T47D (cell line): Measurements from ENCODE around the gene OTUB2.
A peak's percentile ranks its signal among the peaks of the same experiment; 100 is the strongest.

Source experiments
- DNase-seq, 2 experiments: peaks; one replicate each; pipeline versions ENCODE4 v3.0.0 to v3.0.0-alpha.2; 2011 to 2012; ENCODE audit warnings: low read depth in 1 of 2, low spot score in 1 of 2
- JUND ChIP-seq: IDR thresholded peaks from 2 replicates; pipeline ENCODE4 v1.6.1; 2012; ENCODE audit warnings: low read depth
- in situ Hi-C: cut with HindIII; loops from 2 replicates; pipeline ENCODE4 v1.10.0; 2016; ENCODE audit warnings: low sequenced_read_pairs, low pct_unique_long_range_greater_than_20kb

Gene OTUB2

DNA sequence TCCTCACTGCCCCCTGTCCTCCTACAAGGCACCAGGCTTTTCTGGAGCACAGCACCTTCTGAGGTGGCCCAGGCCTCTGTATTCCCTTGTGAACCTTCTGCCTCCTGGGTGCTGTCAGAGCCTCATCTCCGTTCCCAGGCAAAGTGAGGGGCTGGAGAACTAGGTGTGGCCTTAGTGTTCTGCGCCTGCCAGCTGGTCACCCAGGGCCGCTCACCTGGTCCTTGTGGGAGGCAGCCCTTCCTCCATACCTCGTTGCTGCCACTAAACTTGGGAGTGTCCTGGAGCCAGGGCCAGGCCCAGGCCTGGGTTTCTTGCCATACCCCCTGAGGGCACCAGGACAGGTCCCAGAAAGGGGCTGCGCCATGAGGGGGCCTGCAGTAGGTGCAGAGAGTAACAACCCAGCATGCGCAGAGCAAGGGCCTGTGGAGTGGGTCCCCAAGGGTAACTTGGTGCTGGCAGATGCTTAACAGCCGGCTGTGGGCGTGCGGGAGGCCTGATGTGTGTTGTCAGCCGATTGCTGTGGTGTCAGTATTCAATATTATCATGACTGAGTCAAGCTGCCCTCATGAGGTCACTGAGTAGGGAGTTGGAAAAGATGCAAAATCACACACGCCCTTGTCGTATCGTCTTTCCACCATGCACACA is 17.1 kb downstream of the OTUB2 start:
- TF ChIP-seq JUND: no peak
- in situ Hi-C loops: no loop called here
- DNase-seq: no peak

DNA sequence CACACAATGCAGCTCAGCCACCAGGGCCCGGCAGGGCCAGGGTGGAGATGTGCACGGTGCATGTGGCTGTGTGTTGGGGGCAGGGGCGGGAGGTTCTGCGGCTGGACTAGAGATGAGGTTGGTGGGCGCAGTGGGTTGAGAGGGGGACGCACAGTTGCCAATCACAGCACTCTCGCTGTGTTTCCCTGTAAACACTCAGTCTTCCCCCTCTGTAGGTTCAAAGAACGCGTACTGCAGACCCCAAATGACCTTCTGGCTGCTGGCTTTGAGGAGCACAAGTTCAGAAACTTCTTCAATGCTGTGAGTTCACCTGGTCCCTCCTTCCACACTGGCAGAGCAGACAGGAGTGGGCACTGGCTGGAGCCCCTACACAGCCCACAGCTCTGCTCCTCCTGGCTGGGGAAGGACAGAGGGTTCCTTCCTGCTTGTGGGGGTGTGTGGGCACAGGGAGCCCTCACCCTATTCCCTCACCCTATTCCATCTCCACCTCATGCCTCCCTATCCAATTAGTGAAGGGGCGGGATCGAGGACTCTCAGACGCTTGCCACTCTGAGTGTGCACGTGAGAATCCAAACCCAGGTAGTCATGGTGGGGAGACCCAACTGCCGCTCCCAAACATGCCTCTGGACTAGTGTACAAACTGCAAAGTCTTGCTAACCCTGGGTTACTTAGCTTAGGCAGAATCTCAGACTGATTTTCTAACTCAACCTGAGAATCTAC is 17.8 kb downstream of the OTUB2 start:
- DNase-seq: no peak
- in situ Hi-C loops: no loop called here
- TF ChIP-seq JUND: no peak

DNA sequence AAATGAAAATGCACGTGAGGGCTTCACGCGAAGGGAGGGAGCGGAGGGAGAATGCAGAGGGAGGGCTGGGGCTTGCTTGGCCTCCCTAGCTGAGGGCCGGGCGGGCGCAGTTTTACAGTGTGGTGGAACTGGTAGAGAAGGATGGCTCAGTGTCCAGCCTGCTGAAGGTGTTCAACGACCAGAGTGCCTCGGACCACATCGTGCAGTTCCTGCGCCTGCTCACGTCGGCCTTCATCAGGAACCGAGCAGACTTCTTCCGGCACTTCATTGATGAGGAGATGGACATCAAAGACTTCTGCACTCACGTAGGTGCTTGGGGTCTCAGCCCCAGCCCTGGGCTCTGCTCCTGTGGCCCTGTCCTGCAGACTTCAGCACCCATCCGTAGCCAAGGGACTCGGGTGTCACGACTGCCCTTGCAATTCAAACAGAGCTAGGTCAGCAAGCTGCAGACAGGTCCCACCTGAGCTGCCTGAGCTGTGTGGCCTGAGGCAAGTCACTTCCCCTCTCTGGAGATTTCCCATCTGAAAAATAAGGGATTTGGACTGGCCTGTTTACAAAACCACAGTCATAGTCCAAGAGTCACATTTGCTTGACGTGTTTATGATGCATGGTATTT is 18.4 kb downstream of the OTUB2 start:
- no peak for TF ChIP-seq JUND
- DNase-seq: no peak
- in situ Hi-C loops: no loop called here

DNA sequence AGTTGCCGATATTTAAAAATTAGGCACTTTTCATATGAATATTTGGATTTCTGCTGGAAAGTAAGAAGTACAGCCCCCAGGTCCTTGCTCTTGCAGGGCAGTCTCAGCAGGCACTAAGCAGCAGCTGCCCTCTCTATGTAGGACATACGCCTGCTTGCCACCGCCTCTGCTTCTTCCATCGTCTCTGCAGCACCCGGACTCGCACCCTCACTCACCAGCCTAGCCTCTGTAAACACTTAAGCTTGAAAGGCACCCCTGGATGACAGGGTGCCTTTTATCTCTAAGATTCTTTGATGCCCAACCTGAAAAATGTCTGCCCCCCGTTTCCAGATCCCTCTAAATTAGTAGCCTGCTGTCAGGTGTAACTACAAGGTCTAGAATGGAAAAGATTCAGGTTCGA is 19.0 kb downstream of the OTUB2 start:
- in situ Hi-C loops: no loop called here
- DNase-seq: no peak
- TF ChIP-seq JUND: no peak

DNA sequence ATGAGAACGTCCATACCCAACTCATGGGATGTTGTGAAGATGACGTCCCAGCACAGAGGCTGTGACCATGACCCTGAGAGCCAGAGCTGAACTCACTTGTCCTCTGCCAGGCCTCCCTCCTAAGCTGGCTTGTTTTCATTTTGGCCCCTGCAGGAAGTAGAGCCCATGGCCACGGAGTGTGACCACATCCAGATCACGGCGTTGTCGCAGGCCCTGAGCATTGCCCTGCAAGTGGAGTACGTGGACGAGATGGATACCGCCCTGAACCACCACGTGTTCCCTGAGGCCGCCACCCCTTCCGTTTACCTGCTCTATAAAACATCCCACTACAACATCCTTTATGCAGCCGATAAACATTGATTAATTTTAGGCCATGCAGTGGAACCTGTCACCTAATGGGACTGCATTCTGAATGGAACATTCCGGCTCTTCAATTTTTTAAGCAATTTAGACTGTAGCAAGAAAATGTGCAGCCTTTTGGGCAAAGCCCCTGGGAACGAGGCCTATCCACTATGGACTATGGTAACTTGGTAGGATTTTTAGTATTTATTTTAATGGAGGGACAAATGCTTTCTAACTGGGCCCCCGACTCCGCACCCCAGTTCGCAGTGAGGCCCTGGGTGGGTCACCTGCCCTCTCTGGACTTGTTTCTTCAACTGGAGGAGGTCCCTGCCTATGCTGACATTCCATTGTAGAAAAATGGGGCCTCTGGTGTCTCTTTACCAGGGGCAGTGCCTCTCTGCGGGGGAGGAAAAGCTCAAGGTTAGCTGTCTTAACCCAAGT is 19.6 kb downstream of the OTUB2 start:
- no peak for DNase-seq
- in situ Hi-C loops: no loop called here
- no peak for TF ChIP-seq JUND

DNA sequence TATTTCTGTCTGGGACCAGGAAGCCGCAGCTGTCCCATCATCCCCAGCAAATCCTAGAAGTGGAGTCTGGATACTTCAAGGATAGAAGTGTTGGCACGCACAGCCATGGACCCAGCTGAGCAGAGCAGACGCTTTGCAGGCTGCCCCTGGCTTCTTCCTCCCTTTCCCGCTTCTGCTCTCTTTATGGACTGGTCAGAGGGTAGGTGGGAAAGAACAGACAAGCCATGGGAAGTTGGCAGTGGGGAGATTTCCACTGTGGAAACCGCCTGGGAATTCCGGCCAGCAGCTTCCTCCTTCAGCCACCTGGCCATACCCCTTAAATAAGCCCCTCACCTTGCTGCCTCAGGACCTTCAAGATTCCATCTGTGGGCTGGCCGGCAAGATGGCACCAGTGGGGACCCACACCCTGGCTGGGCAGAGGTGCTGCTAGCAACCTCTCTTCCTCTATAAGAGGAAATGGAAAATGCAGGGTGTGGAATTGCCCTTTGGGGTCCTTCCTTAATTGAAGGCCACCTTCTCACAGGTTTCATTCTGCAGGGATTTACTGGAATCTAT is 20.6 kb downstream of the OTUB2 start:
- in situ Hi-C loops: no loop called here
- TF ChIP-seq JUND: no peak
- no peak for DNase-seq

DNA sequence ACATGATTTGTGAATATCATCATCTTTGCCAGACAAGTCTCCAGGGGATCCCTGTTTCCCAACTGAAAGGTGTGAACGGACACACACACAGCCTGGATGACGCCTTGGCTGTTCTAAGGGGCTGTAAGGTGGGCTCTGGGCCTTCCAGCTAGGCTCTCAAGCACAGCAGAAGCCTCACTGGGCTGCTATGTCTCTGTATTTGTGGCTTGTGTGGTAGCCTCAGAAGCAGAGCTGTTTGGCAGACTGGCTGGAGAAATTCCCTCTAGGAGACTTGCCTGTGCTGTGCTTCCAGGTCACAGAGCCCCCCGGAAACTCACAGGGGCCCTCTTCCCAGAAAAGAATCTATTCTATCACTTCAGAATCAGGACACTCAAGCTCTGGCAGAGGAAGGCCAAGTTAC is 21.4 kb downstream of the OTUB2 start:
- no peak for TF ChIP-seq JUND
- DNase-seq: no peak
- in situ Hi-C loops: no loop called here

DNA sequence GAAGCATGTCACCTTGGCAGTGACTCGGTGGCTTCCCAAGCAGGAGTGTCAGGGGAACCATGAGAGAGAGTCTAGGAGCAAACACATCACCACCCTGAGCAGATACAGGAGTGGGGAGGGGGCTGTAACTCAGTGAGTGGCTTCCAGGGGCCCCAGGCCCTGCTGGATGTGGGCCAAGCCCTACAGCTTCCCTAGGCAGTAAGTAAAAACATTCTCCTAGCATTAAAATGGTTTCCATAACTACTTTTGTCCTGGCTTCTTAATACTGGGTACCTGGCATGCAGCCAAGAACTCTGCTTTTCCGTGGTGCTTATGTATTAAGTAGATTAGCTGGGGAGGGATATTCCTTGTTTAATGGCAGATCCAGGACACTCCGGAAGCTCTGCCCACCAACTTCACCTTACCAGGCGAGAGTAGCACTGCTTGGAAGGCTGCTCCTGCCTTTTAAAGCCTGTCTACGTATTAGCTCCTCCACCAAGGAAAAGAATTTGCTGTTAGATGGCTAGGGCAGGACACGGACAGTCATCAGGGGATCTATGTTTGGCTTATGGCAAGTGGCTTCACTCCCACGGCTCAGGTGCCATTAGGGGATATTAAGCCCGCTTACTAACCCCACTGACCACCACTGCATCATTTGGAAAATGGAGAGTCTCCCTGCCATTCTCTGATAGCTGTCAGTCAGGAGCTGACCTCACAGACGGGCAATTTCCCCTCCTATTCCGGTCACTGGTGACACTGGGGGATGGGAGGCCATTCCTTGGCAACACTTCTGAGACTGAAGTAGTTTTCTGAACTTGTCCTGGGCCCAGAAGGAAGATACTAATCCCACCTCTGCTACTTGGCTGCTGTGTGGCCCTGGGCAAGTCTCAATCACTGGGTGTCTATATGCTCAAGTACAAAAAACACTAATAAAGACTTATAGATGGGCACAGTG is 22.8 kb downstream of the OTUB2 start:
- DNase-seq: no peak
- in situ Hi-C loops: no loop called here
- no peak for TF ChIP-seq JUND

DNA sequence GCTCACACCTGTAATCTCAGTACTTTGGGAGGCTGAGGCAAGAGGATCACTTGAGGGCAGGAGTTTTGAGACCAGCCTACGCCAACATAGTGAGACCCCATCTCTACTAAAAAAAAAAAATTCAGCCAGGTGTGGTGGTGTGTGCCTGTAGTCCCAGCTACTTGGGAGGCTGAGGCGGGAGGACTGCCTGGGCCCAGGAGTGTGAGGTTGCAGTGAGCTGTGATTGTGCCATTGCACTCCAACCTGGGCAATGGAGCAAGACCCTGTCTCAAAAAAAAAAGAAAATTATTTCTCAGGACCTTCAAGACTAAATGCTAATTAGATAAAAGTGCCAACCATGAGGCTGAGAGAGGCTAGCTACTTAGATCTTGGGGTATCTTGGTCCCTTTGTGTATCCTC is 23.5 kb downstream of the OTUB2 start:
- no peak for TF ChIP-seq JUND
- no peak for DNase-seq
- in situ Hi-C loops: no loop called here

DNA sequence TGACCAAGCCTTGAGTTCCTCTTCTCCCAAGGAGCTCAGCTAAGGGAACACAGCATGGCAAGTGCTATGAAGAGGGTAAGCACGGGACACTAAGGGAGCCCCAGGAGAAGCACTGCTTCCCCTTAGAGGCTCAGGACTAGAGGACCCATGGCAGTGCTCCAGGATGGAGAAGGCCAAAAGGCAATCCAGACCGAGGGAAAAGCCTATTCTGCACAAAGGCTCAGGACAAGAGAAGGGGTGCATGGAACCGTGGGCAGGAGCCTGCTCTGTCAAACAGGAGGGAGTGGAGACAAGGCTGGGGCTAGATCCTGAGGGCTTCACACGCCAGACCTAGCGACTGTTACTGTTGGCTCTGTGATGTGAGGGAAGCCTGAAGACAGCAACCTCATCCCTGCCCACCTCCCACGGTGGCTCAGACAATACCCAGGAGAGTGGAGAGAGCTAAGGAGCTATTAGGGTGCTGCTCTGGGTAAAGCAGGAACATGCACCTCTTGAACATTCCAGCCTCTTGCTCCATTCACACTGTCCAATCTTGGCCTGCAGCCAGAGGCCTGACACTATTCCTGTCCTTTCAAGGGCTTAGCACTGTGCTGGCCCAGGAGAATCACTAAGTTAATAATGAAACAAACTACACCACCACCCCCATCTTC is 24.2 kb downstream of the OTUB2 start:
- in situ Hi-C loops: no loop called here
- DNase-seq: no peak
- no peak for TF ChIP-seq JUND

DNA sequence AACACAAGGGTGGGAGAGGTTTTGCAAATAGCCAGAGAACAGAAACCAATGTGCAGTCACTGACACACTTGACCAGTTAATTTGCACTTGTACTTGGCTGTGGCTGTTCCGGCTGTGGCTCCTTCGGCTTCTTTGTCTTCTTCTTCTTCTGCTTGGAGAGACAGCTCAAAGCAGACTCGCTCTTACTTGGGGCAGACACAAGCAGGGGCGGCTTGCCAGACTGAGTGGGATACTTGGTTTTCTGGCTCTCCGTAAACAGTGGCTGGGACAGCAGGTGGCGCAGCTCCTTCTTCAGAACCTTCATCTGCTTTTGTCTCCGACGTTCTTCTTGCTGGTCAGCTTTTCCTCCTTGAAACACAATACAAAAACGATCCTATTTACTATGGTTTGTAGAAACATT is 25.0 kb downstream of the OTUB2 start:
- TF ChIP-seq JUND: no peak
- peak in 1 of 2 experiments; percentile 59 for DNase-seq
- in situ Hi-C loops: no loop called here

DNA sequence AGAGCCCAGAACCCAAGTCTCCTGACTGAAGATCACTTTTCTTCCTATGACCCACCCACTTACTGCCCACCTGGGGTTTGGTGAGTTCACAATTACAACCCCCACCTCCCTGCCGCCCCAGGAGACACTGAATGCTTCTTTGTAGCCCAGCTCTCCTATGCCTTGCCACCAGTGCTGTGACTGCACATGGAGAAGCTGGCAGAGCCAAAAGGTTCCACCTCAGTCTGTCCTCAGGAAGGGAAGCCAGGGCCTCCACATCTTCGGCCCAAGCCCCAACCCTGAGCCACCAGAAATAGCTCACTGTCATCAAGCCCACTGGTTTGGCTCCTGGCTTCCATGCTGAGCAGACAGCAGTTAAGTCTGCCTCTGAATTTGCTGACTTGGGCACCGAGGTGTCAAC is 25.6 kb downstream of the OTUB2 start:
- in situ Hi-C loops: no loop called here
- no peak for TF ChIP-seq JUND
- DNase-seq: no peak
